SK-N-SH treated with all-trans-retinoic acid at 6 μM for 48 hours (cell line): ENCODE results near the gene TMEM208.

Source experiments
- ATAC-seq: fragments of 200-7000 bp; cut with Tn5 transposase; 3 replicates; pipeline ENCODE4 v1.9.1; 2020; ENCODE audit warnings: mild to moderate bottlenecking, moderate library complexity
- ARNTL ChIP-seq: fragments of 450-650 bp; formaldehyde crosslinking; IDR thresholded peaks from 2 replicates; pipeline ENCODE4 v1.5.0; 2020; ENCODE audit warnings: low read depth, mild to moderate bottlenecking, moderate library complexity, borderline replicate concordance
- BACH2 ChIP-seq: fragments of 250-450 bp; sonication (Bioruptor Pico); IDR thresholded peaks from 2 replicates; pipeline ENCODE4 v1.9.0; 2021; ENCODE audit warnings: mild to moderate bottlenecking, borderline replicate concordance
- ESRRG ChIP-seq: fragments of 250-450 bp; sonication (Bioruptor Pico); IDR thresholded peaks from 2 replicates; pipeline ENCODE4 v1.6.1; 2021; ENCODE audit warnings: mild to moderate bottlenecking
- ISL1 ChIP-seq: fragments of 250-450 bp; sonication (Bioruptor Pico); IDR thresholded peaks from 2 replicates; pipeline ENCODE4 v2.1.2; 2022; ENCODE audit warnings: mild to moderate bottlenecking, moderate library complexity
- PPARA ChIP-seq: fragments of 250-450 bp; sonication (Bioruptor Pico); IDR thresholded peaks from 2 replicates; pipeline ENCODE4 v1.5.0; 2020; ENCODE audit warnings: mild to moderate bottlenecking, borderline replicate concordance
- RARB ChIP-seq: fragments of 250-450 bp; sonication (Bioruptor Pico); IDR thresholded peaks from 2 replicates; pipeline ENCODE4 v1.8.0; 2021; ENCODE audit warnings: mild to moderate bottlenecking, moderate library complexity
- SNAI2 ChIP-seq: fragments of 250-450 bp; sonication (Bioruptor Pico); IDR thresholded peaks from 2 replicates; pipeline ENCODE4 v1.5.0; 2020; ENCODE audit warnings: mild to moderate bottlenecking, moderate library complexity
- TOX ChIP-seq: fragments of 250-450 bp; sonication (Bioruptor Pico); IDR thresholded peaks from 2 replicates; pipeline ENCODE4 v1.8.0; 2021; ENCODE audit warnings: mild to moderate bottlenecking, moderate library complexity, borderline replicate concordance
- ZC3H10 ChIP-seq: fragments of 250-450 bp; sonication (Bioruptor Pico); IDR thresholded peaks from 2 replicates; pipeline ENCODE4 v1.5.1; 2021; ENCODE audit warnings: mild to moderate bottlenecking, moderate library complexity
- ZFP3 ChIP-seq: fragments of 250-450 bp; sonication (Bioruptor Pico); IDR thresholded peaks from 2 replicates; pipeline ENCODE4 v1.5.0; 2020; ENCODE audit warnings: mild to moderate bottlenecking, moderate library complexity
- ZFP30 ChIP-seq: fragments of 450-650 bp; formaldehyde crosslinking; IDR thresholded peaks from 2 replicates; pipeline ENCODE4 v1.5.0; 2022; ENCODE audit warnings: mild to moderate bottlenecking, moderate library complexity
- ZNF565 ChIP-seq: fragments of 450-650 bp; formaldehyde crosslinking; conservative IDR thresholded peaks from 2 replicates; pipeline ENCODE4 v1.5.0; 2020; ENCODE audit warnings: low read depth, mild to moderate bottlenecking, moderate library complexity
- ZNF70 ChIP-seq: fragments of 450-650 bp; formaldehyde crosslinking; IDR thresholded peaks from 2 replicates; pipeline ENCODE4 v1.5.0; 2020; ENCODE audit warnings: mild to moderate bottlenecking, moderate library complexity
- ZNF8 ChIP-seq: fragments of 450-650 bp; formaldehyde crosslinking; IDR thresholded peaks from 2 replicates; pipeline ENCODE4 v1.5.0; 2020; ENCODE audit warnings: mild to moderate bottlenecking, moderate library complexity
- TF ChIP-seq, protein P1 (sequence below): fragments of 250-450 bp; sonication (Bioruptor Pico); IDR thresholded peaks from 2 replicates; pipeline ENCODE4 v1.5.1; 2020; ENCODE audit warnings: low read depth, mild to moderate bottlenecking, moderate library complexity
- TF ChIP-seq, protein P2 (sequence below): fragments of 250-450 bp; sonication (Bioruptor Pico); IDR thresholded peaks from 2 replicates; pipeline ENCODE4 v1.8.0; 2021; ENCODE audit warnings: low read depth, mild to moderate bottlenecking, moderate library complexity, borderline replicate concordance
- TF ChIP-seq, protein P3 (sequence below): fragments of 250-450 bp; sonication (Bioruptor Pico); IDR thresholded peaks from 2 replicates; pipeline ENCODE4 v1.8.0; 2020; ENCODE audit warnings: mild to moderate bottlenecking, moderate library complexity, borderline replicate concordance
- TF ChIP-seq, protein P4 (sequence below): fragments of 250-450 bp; sonication (Bioruptor Pico); IDR thresholded peaks from 2 replicates; pipeline ENCODE4 v1.5.1; 2021; ENCODE audit warnings: mild to moderate bottlenecking, moderate library complexity
- TF ChIP-seq, protein P5 (sequence below): fragments of 250-450 bp; sonication (Bioruptor Pico); IDR thresholded peaks from 2 replicates; pipeline ENCODE4 v1.5.0; 2020; ENCODE audit warnings: mild to moderate bottlenecking, moderate library complexity

The TMEM208 gene

DNA sequence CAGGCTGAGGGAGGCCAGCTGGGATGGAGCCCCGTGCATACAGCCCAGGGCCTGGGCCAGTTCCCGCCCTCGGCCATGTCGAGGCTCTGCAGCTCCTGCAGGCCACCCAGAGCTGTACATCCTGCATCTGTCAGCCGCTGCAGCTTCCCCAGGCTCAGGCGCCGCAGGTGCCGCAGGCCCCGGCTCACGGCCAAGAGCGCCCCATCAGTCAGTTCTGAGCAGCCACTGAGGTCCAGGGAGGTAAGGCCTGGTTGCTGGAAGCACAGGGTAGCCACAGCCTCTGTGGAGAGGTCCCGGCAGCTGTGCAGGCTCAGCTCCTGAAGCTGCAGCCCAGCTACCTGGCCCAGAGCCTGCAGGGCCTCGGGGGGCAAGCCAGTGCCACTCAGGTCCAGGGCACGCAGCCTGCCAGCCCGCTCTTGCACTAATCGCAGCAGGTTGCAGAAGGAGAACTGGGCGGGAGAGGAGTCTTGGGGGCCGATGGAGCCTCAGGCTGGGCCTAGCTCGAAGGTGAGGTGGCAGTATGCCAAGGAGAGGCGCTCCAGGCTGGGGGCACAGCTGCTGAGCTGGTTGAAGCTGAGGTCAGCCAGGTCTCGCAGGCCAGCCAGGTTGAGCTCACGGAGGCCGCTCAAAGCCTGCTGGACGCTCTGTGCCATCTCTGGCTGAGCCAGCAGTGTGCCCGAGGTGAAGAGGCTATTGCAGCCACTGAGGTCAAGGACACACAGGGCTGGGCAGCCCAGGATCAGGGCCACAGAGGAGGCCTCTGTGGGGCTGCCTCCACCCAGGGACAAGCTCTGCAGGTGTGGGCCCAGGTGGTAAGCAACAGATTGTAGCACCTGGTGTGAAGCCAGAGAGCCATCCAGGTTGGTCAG is 16.6 kb upstream of the TMEM208 start:
- TF ChIP-seq TOX (CRISPR knock-in tag) (no peak), ARNTL (CRISPR knock-in tag) (no peak), ZNF565 (CRISPR knock-in tag) (no peak), ZC3H10 (no peak), ZNF8 (CRISPR knock-in tag) (no peak), ZFP3 (CRISPR knock-in tag) (no peak), ISL1 (CRISPR knock-in tag) (no peak), PPARA (CRISPR knock-in tag) (no peak), ZFP30 (CRISPR knock-in tag) (no peak)
- TF ChIP-seq, protein P1, sequence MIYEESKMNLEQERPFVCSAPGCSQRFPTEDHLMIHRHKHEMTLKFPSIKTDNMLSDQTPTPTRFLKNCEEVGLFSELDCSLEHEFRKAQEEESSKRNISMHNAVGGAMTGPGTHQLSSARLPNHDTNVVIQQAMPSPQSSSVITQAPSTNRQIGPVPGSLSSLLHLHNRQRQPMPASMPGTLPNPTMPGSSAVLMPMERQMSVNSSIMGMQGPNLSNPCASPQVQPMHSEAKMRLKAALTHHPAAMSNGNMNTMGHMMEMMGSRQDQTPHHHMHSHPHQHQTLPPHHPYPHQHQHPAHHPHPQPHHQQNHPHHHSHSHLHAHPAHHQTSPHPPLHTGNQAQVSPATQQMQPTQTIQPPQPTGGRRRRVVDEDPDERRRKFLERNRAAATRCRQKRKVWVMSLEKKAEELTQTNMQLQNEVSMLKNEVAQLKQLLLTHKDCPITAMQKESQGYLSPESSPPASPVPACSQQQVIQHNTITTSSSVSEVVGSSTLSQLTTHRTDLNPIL (CRISPR knock-in tag), result no peak
- TF ChIP-seq, protein P2, sequence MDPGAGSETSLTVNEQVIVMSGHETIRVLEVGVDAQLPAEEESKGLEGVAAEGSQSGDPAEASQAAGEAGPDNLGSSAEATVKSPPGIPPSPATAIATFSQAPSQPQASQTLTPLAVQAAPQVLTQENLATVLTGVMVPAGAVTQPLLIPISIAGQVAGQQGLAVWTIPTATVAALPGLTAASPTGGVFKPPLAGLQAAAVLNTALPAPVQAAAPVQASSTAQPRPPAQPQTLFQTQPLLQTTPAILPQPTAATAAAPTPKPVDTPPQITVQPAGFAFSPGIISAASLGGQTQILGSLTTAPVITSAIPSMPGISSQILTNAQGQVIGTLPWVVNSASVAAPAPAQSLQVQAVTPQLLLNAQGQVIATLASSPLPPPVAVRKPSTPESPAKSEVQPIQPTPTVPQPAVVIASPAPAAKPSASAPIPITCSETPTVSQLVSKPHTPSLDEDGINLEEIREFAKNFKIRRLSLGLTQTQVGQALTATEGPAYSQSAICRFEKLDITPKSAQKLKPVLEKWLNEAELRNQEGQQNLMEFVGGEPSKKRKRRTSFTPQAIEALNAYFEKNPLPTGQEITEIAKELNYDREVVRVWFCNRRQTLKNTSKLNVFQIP (CRISPR knock-in tag), result no peak
- no peak for ATAC-seq

DNA sequence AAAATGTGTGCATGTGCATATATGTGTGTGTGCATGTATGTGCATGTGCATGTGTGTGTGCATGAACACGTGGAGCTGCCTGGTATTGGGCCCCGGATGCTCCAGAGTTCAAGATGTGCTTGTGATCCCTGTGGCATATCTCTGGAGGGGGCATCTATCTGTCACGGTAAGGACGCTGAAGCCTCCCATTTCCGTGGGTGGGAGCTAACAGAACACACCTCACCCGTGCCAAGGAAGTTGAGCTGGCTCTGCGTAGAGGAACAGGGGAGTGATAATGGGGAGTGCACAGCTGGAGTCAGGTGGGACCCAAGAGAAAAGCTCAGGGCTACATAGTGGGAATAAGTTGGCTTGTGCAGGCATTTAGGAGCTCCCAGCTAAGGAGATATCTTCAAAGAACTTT is 15.3 kb upstream of the TMEM208 start:
- no peak for ATAC-seq
- TF ChIP-seq SNAI2 (CRISPR knock-in tag) (no peak), ZFP3 (CRISPR knock-in tag) (no peak), ZNF70 (CRISPR knock-in tag) (no peak), PPARA (CRISPR knock-in tag) (no peak), RARB (CRISPR knock-in tag) (no peak), ESRRG (CRISPR knock-in tag) (no peak), ARNTL (CRISPR knock-in tag) (no peak), ZC3H10 (no peak), BACH2 (CRISPR knock-in tag) (no peak), ZNF8 (CRISPR knock-in tag) (no peak)
- TF ChIP-seq, protein P1 (CRISPR knock-in tag), result no peak
- TF ChIP-seq, protein P3, sequence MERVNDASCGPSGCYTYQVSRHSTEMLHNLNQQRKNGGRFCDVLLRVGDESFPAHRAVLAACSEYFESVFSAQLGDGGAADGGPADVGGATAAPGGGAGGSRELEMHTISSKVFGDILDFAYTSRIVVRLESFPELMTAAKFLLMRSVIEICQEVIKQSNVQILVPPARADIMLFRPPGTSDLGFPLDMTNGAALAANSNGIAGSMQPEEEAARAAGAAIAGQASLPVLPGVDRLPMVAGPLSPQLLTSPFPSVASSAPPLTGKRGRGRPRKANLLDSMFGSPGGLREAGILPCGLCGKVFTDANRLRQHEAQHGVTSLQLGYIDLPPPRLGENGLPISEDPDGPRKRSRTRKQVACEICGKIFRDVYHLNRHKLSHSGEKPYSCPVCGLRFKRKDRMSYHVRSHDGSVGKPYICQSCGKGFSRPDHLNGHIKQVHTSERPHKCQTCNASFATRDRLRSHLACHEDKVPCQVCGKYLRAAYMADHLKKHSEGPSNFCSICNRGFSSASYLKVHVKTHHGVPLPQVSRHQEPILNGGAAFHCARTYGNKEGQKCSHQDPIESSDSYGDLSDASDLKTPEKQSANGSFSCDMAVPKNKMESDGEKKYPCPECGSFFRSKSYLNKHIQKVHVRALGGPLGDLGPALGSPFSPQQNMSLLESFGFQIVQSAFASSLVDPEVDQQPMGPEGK, result no peak
- TF ChIP-seq, protein P4, sequence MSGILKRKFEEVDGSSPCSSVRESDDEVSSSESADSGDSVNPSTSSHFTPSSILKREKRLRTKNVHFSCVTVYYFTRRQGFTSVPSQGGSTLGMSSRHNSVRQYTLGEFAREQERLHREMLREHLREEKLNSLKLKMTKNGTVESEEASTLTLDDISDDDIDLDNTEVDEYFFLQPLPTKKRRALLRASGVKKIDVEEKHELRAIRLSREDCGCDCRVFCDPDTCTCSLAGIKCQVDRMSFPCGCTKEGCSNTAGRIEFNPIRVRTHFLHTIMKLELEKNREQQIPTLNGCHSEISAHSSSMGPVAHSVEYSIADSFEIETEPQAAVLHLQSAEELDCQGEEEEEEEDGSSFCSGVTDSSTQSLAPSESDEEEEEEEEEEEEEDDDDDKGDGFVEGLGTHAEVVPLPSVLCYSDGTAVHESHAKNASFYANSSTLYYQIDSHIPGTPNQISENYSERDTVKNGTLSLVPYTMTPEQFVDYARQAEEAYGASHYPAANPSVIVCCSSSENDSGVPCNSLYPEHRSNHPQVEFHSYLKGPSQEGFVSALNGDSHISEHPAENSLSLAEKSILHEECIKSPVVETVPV (CRISPR knock-in tag), result no peak
- TF ChIP-seq, protein P5, sequence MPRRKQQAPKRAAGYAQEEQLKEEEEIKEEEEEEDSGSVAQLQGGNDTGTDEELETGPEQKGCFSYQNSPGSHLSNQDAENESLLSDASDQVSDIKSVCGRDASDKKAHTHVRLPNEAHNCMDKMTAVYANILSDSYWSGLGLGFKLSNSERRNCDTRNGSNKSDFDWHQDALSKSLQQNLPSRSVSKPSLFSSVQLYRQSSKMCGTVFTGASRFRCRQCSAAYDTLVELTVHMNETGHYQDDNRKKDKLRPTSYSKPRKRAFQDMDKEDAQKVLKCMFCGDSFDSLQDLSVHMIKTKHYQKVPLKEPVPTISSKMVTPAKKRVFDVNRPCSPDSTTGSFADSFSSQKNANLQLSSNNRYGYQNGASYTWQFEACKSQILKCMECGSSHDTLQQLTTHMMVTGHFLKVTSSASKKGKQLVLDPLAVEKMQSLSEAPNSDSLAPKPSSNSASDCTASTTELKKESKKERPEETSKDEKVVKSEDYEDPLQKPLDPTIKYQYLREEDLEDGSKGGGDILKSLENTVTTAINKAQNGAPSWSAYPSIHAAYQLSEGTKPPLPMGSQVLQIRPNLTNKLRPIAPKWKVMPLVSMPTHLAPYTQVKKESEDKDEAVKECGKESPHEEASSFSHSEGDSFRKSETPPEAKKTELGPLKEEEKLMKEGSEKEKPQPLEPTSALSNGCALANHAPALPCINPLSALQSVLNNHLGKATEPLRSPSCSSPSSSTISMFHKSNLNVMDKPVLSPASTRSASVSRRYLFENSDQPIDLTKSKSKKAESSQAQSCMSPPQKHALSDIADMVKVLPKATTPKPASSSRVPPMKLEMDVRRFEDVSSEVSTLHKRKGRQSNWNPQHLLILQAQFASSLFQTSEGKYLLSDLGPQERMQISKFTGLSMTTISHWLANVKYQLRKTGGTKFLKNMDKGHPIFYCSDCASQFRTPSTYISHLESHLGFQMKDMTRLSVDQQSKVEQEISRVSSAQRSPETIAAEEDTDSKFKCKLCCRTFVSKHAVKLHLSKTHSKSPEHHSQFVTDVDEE (CRISPR knock-in tag), result no peak
